ENCODE measurements around the gene ANKMY1. TPM values are rescaled to one million over a fixed set of nuclear protein-coding genes. Genes with fewer than 3 reads are reported as not detected.

Gene ANKMY1
- total RNA-seq, 1 experiment from 2014 or later: 2.4 TPM

Other genes starting within 250 kb of the ANKMY1 start
- 117 and 134 TPM in 2 replicates for gene GPC1, start 122.3 kb downstream of the ANKMY1 start, total RNA-seq (2014; rRNA removed; shearing (Covaris generic); ENCODE audit: low replicate concordance)
- 8.9 and 10.8 TPM in 2 replicates for gene DUSP28, start 2.4 kb upstream of the ANKMY1 start, total RNA-seq (2014; rRNA removed; shearing (Covaris generic); ENCODE audit: low replicate concordance)
- 7.7 and 14.8 TPM in 2 replicates for gene RNPEPL1, start 10.5 kb upstream of the ANKMY1 start, total RNA-seq (2014; rRNA removed; shearing (Covaris generic); ENCODE audit: low replicate concordance)
- gene CAPN10, start 28.7 kb upstream of the ANKMY1 start, total RNA-seq (2014; rRNA removed; shearing (Covaris generic); ENCODE audit: low replicate concordance): 19.7 and 20.5 TPM in 2 replicates
- 1.5 TPM in 1 of 2 replicates, not detected in the other for gene GPR35, start 67.5 kb upstream of the ANKMY1 start, total RNA-seq (2014; rRNA removed; shearing (Covaris generic); ENCODE audit: low replicate concordance)
- gene AQP12B, start 124.9 kb upstream of the ANKMY1 start, total RNA-seq (2014; rRNA removed; shearing (Covaris generic); ENCODE audit: low replicate concordance): not detected in 2 replicates
- not detected in 2 replicates for gene AQP12A, start 133.9 kb upstream of the ANKMY1 start, total RNA-seq (2014; rRNA removed; shearing (Covaris generic); ENCODE audit: low replicate concordance)